Smooth muscle cell (in vitro differentiated cells): ENCODE measurements around the gene PCDHGA2. TPM values are rescaled to one million over a fixed set of nuclear protein-coding genes. Genes with fewer than 3 reads are reported as not detected.

Experiments
- DNase-seq: peaks from one replicate; lab custom pipeline; 2025; ENCODE audit not compliant: unreplicated experiment; lab: John Stamatoyannopoulos, UW
- H2AFZ ChIP-seq: fragments of 200-600 bp; sonication (generic); 2 replicates; pipeline ENCODE4 v1.6.0; 2016; ENCODE audit warnings: antibody characterized with exemption, low read depth, mild to moderate bottlenecking
- H3F3A ChIP-seq: fragments of 200-600 bp; sonication (generic); 2 replicates; pipeline ENCODE4 v1.6.0; 2017; ENCODE audit warnings: antibody characterized with exemption, low read depth
- H3K27ac ChIP-seq: fragments of 200-600 bp; sonication (generic); 2 replicates; pipeline ENCODE4 v1.5.1; 2016; ENCODE audit warnings: low read depth, mild to moderate bottlenecking
- H3K27me3 ChIP-seq: fragments of 200-600 bp; sonication (generic); 2 replicates; pipeline ENCODE4 v1.6.1; 2016; ENCODE audit warnings: low read depth, mild to moderate bottlenecking
- H3K36me3 ChIP-seq: fragments of 200-600 bp; sonication (generic); 2 replicates; pipeline ENCODE4 v1.5.1; 2016; ENCODE audit warnings: low read depth
- H3K4me1 ChIP-seq: fragments of 200-600 bp; sonication (generic); 2 replicates; pipeline ENCODE4 v1.5.1; 2016; ENCODE audit warnings: low read depth
- H3K4me2 ChIP-seq: fragments of 200-600 bp; sonication (generic); 2 replicates; pipeline ENCODE4 v1.6.0; 2016; ENCODE audit warnings: mild to moderate bottlenecking
- H3K4me3 ChIP-seq: fragments of 200-600 bp; sonication (generic); 2 replicates; pipeline ENCODE4 v1.5.1; 2016; ENCODE audit warnings: mild to moderate bottlenecking
- H3K79me2 ChIP-seq: fragments of 200-600 bp; sonication (generic); 2 replicates; pipeline ENCODE4 v1.6.0; 2016; ENCODE audit warnings: low read depth, mild to moderate bottlenecking
- H3K9ac ChIP-seq: fragments of 200-600 bp; sonication (generic); 2 replicates; pipeline ENCODE4 v1.6.0; 2016; ENCODE audit warnings: low read depth
- H3K9me3 ChIP-seq: fragments of 200-600 bp; sonication (generic); replicated peaks from 2 replicates; pipeline ENCODE4 v1.5.1; 2016; ENCODE audit warnings: low read depth
- H4K20me1 ChIP-seq: fragments of 200-600 bp; sonication (generic); 2 replicates; pipeline ENCODE4 v1.6.0; 2016; ENCODE audit warnings: low read depth
- CTCF ChIP-seq: fragments of 200-600 bp; sonication (generic); IDR thresholded peaks from 2 replicates; pipeline ENCODE4 v1.5.1; 2017; ENCODE audit warnings: borderline replicate concordance, mild to moderate bottlenecking, antibody characterized with exemption; ENCODE audit not compliant: insufficient read depth, poor library complexity, severe bottlenecking
- WGBS: methylation state at CpG from one replicate; pipeline ENCODE4 v1.1.7; 2016; ENCODE audit warnings: low lambda C conversion rate; 5-methylcytosine and 5-hydroxymethylcytosine counted together
- polyA plus RNA-seq: library from polyadenylated mRNA; unstranded; fragments of >200 nt; fragmentation: Nextera tagmentation; extraction: Ambion mirVana; gene quantifications from 2 replicates; pipeline ENCODE4 v1.2.1, GENCODE V29; 2016
- total RNA-seq: library from RNA; depleted of rRNA; stranded (reverse); fragments of >200 nt; gene quantifications from 2 replicates; pipeline ENCODE4 v1.2.3, GENCODE V29; 2014

The PCDHGA2 gene
- total and polyA plus RNA-seq, 2 experiments from 2014 or later: 0.04 TPM; not detected in 1

GRCh38 chr5:141366016-141366896 lies 27.7 kb downstream of the PCDHGA2 start:
- H3F3A ChIP-seq: no peaks in the 10 kb centered on the region
- H3K79me2 ChIP-seq: no peaks in the 10 kb centered on the region
- no peaks in the 10 kb centered on the region for H3K4me1 ChIP-seq
- H3K36me3 ChIP-seq: no peaks in the 10 kb centered on the region
- no peak overlapping the region for H2AFZ ChIP-seq
- no peak overlapping the region for H3K27ac ChIP-seq
- no peak overlapping the region for H3K9ac ChIP-seq
- DNase-seq: no peak
- WGBS: 96% methylated on average over 46 of the region's 46 CpGs
- TF ChIP-seq CTCF: no peak
- no peaks in the 10 kb centered on the region for H3K27me3 ChIP-seq
- H3K9me3 ChIP-seq: peaks cover 11% of the 10 kb centered on the region
- H3K4me3 ChIP-seq: no peak overlapping the region
- no peak overlapping the region for H3K4me2 ChIP-seq
- H4K20me1 ChIP-seq: no peaks in the 10 kb centered on the region

- Histone ChIP-seq H4K20me1 (no peaks in the 10 kb centered on the region), H3K9me3 (peaks cover 15% of the 10 kb centered on the region), H3K4me2 (no peak within 1 kb of the TSS), H3K4me3 (no peak within 1 kb of the TSS), H3K27ac (no peak within 1 kb of the TSS), H2AFZ (no peak within 1 kb of the TSS), H3K36me3 (no peaks in the 10 kb centered on the region), H3K79me2 (no peaks in the 10 kb centered on the region), H3K4me1 (no peaks in the 10 kb centered on the region), H3K9ac (no peak within 1 kb of the TSS), H3K27me3 (no peaks in the 10 kb centered on the region), H3F3A (no peaks in the 10 kb centered on the region)
- DNase-seq: no peak
- no peak for TF ChIP-seq CTCF
- 89% methylated on average over 32 of the region's 32 CpGs for WGBS
Observed at GRCh38 chr5:141369994-141370848, 31.7 kb downstream of the PCDHGA2 start, which contains the start of gene PCDHGB3. Gene PCDHGB3 (plus strand): TSS chr5:141370242. CDS start chr5:141370395, 153 bp downstream.

- Histone ChIP-seq H3K9me3 (peaks cover 10% of the 10 kb centered on the region), H3K9ac (no peak overlapping the region), H3K36me3 (no peaks in the 10 kb centered on the region), H3K4me1 (no peaks in the 10 kb centered on the region), H2AFZ (no peak overlapping the region), H3F3A (no peaks in the 10 kb centered on the region), H3K27me3 (no peaks in the 10 kb centered on the region), H4K20me1 (no peaks in the 10 kb centered on the region), H3K4me2 (no peak overlapping the region), H3K79me2 (no peaks in the 10 kb centered on the region), H3K27ac (no peak overlapping the region), H3K4me3 (no peak overlapping the region)
- DNase-seq: no peak
- TF ChIP-seq CTCF: no peak
- WGBS: 96% methylated on average over 69 of the region's 69 CpGs
Observed at GRCh38 chr5:141371572-141372475, 33.3 kb downstream of the PCDHGA2 start.
